ENCODE results near the gene ST14.

DNA sequence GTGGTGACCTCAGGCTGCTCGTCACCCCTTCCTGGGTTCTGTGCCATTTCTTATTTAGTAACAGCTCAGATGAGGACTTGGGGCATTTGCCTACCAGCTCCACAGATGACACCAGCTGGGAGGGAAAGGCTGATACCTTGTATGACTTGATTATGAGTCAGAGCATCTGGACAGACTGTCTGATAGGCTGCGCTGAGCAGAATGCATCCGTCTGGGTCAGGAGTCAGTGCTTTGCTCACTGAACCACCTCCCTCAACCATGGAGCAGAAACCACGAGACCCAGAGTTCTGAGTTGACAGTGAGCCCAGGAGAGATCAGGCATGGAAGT, 6.8 kb downstream of the ST14 start:
- TF ChIP-seq, protein P1, sequence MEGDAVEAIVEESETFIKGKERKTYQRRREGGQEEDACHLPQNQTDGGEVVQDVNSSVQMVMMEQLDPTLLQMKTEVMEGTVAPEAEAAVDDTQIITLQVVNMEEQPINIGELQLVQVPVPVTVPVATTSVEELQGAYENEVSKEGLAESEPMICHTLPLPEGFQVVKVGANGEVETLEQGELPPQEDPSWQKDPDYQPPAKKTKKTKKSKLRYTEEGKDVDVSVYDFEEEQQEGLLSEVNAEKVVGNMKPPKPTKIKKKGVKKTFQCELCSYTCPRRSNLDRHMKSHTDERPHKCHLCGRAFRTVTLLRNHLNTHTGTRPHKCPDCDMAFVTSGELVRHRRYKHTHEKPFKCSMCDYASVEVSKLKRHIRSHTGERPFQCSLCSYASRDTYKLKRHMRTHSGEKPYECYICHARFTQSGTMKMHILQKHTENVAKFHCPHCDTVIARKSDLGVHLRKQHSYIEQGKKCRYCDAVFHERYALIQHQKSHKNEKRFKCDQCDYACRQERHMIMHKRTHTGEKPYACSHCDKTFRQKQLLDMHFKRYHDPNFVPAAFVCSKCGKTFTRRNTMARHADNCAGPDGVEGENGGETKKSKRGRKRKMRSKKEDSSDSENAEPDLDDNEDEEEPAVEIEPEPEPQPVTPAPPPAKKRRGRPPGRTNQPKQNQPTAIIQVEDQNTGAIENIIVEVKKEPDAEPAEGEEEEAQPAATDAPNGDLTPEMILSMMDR (IDR thresholded peaks at IDR 0.05) = no peak
- no peak for TF ChIP-seq NFYB (CRISPR knock-in tag; conservative IDR thresholded peaks at IDR 0.05; ENCODE audit: low read depth)
- TF ChIP-seq CREB1 (CRISPR knock-in tag; IDR thresholded peaks at IDR 0.05) = no peak
- TF ChIP-seq ZNF423 (CRISPR knock-in tag; IDR thresholded peaks at IDR 0.05) = no peak
- no peak for TF ChIP-seq ELF4 (CRISPR knock-in tag; IDR thresholded peaks at IDR 0.05; ENCODE audit: low read depth)
- TF ChIP-seq JUN (CRISPR knock-in tag; IDR thresholded peaks at IDR 0.05) = no peak
- TF ChIP-seq, protein P2, sequence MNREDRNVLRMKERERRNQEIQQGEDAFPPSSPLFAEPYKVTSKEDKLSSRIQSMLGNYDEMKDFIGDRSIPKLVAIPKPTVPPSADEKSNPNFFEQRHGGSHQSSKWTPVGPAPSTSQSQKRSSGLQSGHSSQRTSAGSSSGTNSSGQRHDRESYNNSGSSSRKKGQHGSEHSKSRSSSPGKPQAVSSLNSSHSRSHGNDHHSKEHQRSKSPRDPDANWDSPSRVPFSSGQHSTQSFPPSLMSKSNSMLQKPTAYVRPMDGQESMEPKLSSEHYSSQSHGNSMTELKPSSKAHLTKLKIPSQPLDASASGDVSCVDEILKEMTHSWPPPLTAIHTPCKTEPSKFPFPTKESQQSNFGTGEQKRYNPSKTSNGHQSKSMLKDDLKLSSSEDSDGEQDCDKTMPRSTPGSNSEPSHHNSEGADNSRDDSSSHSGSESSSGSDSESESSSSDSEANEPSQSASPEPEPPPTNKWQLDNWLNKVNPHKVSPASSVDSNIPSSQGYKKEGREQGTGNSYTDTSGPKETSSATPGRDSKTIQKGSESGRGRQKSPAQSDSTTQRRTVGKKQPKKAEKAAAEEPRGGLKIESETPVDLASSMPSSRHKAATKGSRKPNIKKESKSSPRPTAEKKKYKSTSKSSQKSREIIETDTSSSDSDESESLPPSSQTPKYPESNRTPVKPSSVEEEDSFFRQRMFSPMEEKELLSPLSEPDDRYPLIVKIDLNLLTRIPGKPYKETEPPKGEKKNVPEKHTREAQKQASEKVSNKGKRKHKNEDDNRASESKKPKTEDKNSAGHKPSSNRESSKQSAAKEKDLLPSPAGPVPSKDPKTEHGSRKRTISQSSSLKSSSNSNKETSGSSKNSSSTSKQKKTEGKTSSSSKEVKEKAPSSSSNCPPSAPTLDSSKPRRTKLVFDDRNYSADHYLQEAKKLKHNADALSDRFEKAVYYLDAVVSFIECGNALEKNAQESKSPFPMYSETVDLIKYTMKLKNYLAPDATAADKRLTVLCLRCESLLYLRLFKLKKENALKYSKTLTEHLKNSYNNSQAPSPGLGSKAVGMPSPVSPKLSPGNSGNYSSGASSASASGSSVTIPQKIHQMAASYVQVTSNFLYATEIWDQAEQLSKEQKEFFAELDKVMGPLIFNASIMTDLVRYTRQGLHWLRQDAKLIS (CRISPR knock-in tag; IDR thresholded peaks at IDR 0.05; ENCODE audit: borderline replicate concordance) = no peak
- TF ChIP-seq, protein P3, sequence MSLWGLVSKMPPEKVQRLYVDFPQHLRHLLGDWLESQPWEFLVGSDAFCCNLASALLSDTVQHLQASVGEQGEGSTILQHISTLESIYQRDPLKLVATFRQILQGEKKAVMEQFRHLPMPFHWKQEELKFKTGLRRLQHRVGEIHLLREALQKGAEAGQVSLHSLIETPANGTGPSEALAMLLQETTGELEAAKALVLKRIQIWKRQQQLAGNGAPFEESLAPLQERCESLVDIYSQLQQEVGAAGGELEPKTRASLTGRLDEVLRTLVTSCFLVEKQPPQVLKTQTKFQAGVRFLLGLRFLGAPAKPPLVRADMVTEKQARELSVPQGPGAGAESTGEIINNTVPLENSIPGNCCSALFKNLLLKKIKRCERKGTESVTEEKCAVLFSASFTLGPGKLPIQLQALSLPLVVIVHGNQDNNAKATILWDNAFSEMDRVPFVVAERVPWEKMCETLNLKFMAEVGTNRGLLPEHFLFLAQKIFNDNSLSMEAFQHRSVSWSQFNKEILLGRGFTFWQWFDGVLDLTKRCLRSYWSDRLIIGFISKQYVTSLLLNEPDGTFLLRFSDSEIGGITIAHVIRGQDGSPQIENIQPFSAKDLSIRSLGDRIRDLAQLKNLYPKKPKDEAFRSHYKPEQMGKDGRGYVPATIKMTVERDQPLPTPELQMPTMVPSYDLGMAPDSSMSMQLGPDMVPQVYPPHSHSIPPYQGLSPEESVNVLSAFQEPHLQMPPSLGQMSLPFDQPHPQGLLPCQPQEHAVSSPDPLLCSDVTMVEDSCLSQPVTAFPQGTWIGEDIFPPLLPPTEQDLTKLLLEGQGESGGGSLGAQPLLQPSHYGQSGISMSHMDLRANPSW (CRISPR knock-in tag; conservative IDR thresholded peaks at IDR 0.05; ENCODE audit: low read depth) = no peak
- TF ChIP-seq ZNF317 (CRISPR knock-in tag; IDR thresholded peaks at IDR 0.05; ENCODE audit: borderline replicate concordance, low read depth) = no peak
- TF ChIP-seq, protein P4, sequence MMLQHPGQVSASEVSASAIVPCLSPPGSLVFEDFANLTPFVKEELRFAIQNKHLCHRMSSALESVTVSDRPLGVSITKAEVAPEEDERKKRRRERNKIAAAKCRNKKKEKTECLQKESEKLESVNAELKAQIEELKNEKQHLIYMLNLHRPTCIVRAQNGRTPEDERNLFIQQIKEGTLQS (CRISPR knock-in tag; conservative IDR thresholded peaks at IDR 0.05) = no peak
- TF ChIP-seq, protein P5, sequence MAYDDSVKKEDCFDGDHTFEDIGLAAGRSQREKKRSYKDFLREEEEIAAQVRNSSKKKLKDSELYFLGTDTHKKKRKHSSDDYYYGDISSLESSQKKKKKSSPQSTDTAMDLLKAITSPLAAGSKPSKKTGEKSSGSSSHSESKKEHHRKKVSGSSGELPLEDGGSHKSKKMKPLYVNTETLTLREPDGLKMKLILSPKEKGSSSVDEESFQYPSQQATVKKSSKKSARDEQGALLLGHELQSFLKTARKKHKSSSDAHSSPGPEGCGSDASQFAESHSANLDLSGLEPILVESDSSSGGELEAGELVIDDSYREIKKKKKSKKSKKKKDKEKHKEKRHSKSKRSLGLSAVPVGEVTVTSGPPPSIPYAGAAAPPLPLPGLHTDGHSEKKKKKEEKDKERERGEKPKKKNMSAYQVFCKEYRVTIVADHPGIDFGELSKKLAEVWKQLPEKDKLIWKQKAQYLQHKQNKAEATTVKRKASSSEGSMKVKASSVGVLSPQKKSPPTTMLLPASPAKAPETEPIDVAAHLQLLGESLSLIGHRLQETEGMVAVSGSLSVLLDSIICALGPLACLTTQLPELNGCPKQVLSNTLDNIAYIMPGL (CRISPR knock-in tag; IDR thresholded peaks at IDR 0.05) = no peak
- no peak for TF ChIP-seq TCF7 (CRISPR knock-in tag; IDR thresholded peaks at IDR 0.05; ENCODE audit: low read depth)
- no peak for TF ChIP-seq ETV6 (CRISPR knock-in tag; IDR thresholded peaks at IDR 0.05)
- no peak for TF ChIP-seq GRHL2 (CRISPR knock-in tag; IDR thresholded peaks at IDR 0.05; ENCODE audit: insufficient replicate concordance, severe bottlenecking)
